CD4-positive, alpha-beta T cell treated with Interleukin-4 for 4 hours (primary cell): ENCODE results near the gene HPSE2.
"Not testable (repeated sequence)": the region's sequence is repeated elsewhere in the genome, so short reads cannot be mapped to it uniquely, and the experiment has no call there.

Experiments used
- DNase-seq: peaks from one replicate; pipeline ENCODE4 v3.0.0-alpha.2; 2020

Gene HPSE2

DNA sequence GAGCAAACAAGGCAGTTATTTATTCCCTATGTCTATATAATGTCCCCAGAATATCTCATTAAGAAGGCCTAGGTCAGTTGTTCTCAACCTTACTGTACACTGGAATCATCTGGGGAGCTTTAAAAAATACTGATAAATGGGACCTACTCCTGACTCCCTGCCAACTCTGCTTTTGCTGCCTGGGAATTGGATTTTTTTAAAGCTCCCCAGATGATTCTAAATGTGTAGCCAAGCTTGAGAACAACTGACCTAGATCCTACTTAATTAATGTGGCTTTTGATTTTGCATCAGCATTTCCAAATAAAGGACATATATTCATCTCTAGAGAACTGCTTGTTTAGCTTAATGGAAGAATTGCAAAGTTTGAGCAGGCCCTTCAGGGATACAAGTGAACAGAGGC lies 697.2 kb downstream of the HPSE2 start:
- DNase-seq = no peak

GRCh38 chr10:98536551-98536950 lies 699.1 kb downstream of the HPSE2 start:
- DNase-seq = no peak

DNA sequence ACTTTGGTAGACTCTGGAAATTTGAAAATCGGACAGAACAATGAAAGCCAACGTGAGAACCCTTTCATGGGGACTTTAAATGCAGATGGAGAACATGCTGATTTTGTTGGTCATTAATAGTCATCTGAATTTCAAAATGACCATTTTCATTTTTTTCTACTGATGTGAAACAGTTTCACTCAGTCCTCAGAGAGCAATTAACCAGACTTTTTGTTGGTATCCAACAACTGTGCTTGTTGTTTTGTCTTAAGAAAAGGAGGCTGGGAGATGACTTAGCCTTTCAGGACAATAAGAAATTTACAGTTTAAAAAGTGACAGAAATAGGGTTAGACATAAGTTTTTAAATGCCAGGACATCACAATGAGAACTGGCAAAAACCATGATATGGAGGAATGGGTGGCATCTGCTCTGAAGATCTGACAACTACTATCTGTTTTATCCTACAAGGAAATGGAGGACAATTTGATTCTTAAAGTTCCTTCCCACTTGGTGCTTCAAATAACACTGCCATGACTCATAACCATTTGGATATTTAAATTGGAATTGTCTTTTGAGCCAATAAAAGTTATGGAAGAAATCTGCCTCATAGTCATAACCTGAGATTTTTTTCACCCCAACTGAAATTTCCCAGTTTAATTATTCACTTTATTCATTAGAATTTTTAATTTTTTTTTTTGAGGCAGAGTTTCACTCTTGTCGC lies 701.8 kb downstream of the HPSE2 start:
- no peak for DNase-seq

GRCh38 chr10:98533241-98533640 lies 702.4 kb downstream of the HPSE2 start:
- DNase-seq = no peak

DNA sequence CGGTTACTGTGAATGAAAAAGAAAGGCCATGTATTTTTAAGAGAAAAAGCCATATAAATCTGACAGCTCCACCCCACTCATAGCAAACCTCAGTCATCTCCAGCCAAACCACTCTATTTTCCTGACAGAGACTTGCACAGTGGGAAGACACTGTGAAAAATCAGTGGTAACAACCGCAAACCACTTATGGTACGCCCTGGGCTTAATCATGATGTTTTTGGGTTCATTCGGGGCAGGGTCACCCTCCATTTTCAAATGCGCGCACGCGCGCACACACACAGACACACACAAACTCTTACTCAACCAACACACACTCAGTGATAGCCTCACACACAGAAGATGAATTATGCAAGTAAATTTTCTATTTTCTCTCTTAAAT lies 706.9 kb downstream of the HPSE2 start:
- DNase-seq = no peak

GRCh38 chr10:98528166-98528804 lies 707.4 kb downstream of the HPSE2 start:
- no peak for DNase-seq

GRCh38 chr10:98525969-98526368 lies 709.7 kb downstream of the HPSE2 start:
- no peak for DNase-seq

- DNase-seq = no peak
Observed at GRCh38 chr10:98524124-98524523, 711.5 kb downstream of the HPSE2 start.

GRCh38 chr10:98519841-98520240 lies 715.8 kb downstream of the HPSE2 start:
- DNase-seq = no peak

DNA sequence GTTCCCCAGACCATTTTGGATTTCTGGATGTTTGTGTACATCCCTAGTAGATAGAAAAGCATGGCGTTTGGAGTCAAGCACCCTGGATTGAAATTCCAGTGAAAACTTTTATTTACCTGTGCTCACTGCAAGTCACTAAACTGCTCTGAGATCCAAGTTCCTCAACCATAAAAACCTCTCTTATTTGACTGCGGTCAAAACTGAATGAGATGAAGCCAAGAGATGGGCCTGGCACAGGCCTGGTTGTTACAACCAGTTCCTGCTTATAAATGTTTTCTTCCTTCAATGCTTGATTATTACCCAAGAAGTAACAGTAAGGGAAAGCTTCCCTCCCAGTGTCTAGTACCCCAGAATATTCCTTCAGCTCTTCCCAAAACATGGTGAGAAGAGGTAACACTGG lies 718.0 kb downstream of the HPSE2 start:
- no peak for DNase-seq

GRCh38 chr10:98516352-98516751 lies 719.3 kb downstream of the HPSE2 start:
- DNase-seq = no peak

- no peak for DNase-seq
Observed at GRCh38 chr10:98513704-98514103, 721.9 kb downstream of the HPSE2 start.

GRCh38 chr10:98511876-98512275 lies 723.8 kb downstream of the HPSE2 start:
- no peak for DNase-seq

DNA sequence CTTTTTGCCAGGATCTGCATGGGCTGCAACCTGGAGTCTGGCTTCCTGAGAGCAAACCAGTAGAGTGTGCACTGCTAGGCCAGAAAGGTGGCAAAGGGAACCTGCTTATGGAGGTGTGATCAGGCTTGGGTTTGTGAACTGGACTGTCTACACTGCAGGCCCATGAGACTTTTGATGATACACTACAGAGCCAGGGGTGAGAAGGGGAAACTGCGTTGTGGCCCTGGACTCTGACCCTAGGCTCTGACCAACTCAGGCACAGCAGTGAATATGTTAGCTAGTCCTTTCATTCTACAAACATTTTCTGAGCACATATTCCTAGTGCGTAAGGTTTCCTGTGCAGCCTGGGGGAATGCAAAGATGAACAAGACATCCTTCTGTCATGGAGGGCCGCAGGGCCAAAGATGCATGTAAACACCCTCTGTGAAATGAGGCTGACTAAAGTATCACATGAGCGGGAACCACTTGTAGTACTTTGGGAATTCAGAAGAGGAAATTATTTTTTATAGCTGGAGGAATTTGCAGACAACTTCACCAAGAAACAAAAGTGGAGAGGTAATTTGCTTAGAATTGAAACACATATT lies 725.1 kb downstream of the HPSE2 start:
- no peak for DNase-seq

DNA sequence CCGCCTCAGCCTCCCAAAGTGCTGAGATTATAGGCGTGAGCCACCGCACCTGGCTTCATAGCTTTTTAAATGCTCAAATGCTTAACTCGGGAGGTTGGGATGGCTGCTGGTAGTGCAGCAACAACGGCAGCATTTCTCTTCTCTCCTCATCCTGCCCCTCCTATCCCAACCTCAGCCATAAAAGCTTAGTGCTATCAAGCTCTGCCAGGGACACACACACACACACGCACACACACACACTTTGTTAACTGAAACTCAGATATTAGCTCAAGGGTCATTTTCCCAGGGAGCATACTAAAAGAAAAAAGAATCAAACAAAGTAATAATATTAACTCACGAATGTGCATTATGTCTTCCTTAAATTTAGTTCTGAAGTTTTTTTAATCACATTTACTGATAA lies 725.9 kb downstream of the HPSE2 start:
- DNase-seq = no peak

DNA sequence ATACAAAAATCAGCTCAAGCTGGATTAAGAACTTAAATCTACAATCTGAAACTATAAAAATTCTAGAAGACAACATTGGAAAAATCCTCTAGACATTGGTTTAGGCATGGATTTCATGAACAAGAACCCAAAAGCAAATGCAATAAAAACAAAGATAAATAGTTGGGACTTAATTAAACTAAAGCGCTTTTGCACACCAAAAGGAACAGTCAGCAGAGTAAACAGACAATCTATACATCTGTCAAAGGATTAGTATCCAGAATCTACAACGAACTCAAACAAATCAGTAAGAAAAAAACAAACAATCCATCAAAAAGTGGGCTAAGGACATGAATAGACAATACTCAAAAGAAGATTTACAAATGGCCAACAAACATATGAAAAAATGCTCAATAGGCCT lies 733.1 kb downstream of the HPSE2 start:
- DNase-seq = not testable (repeated sequence)

DNA sequence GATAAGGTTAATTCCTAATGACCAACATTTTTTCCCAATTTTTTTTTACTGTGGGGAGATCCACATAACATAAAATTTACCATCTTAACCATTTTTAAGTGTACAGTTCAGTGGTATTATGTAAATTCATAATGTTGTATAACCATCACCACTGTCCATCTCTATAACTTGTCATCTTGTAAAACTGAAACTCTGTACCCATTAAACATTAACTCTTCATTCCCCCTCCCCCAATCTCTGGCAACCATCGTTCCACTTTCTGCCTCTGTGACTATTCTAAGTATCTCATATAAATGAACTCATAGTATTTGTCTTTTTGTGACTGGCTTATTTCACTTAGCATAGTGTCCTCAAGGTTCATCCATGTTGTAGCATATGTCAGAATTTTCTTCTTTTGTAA lies 742.9 kb downstream of the HPSE2 start:
- DNase-seq = no peak

- no peak for DNase-seq
Observed at GRCh38 chr10:98489561-98490481, 745.8 kb downstream of the HPSE2 start.

- no peak for DNase-seq
Observed at GRCh38 chr10:98488669-98489430, 746.8 kb downstream of the HPSE2 start.

DNA sequence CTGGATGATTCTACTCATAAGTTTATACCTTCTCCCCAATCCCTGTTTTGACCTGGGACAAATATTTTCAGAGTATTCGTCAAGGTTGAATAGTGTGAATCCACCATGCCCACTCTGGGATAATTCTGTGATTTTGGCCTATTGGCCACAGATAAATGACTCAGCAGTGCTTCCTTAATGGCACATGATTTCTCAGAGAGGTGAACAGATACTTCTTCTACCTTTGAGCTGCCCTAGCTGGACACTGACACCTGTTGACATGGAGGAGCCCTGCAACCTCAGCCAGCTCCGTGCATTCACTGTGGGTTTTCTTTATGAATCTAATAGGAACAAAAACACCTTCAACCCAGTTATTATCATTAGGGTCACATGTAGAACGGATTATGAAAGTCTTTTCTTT lies 748.0 kb downstream of the HPSE2 start:
- DNase-seq = no peak

DNA sequence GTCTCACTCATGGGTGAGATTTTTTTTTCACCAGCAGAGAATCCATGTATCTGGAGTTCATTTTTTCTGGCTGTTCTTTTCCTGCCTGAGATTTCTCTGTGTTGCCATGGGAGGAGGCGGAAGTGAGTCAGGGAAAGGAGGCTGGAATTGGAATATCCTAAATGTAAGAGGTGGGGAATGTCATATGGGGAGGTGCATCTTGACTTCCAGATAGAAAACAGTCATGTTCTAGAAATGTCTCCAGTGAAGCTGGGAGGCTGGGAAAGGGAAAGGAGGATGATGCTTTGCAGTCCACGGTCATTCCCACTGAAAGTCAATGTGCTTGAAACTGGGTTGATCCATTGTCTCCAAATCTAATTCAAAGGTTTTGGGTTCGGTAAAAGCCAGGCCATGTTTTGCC lies 749.2 kb downstream of the HPSE2 start:
- DNase-seq = no peak

DNA sequence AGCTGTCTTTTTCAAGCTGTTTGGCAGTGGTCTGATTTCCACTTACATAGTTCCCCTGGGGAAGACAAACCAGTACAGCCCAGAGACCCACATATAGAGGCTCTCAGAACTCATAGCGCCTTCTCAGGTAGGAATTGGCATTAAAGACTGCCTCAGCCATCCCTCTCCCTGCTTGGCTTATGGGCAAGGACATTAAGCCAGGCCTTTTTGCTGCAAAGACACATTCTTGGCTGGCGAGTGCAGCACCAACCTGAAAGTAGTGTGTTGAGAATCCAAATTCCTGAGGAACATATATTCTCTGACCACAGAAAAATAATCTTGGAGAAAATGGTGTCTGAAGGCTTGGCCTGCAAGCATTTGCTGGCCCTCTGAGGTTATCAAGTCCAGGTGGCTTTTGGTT lies 749.7 kb downstream of the HPSE2 start:
- no peak for DNase-seq

DNA sequence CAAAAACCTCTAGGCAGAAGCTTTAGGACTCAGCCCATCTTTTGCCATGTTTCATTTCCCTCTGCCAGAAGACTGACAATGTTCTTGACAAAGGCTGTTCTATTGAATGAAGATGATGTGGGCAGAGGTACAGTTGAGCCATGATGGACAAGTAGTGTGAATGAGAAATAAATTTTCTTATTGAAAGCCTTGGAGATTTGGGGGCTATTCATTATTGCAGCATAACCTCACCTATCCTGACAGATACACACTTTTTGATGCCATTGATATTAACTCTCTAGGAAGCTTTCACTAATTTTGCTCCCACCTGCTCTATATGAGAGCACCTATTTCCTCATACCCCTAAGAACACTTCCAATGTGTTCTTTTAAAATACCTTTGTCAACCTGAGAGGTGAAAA lies 752.0 kb downstream of the HPSE2 start:
- DNase-seq = no peak
